HG02840 (cell line): ENCODE results near the gene ERMAP.

Experiments used
- ATAC-seq: cut with Tn5 transposase; IDR thresholded peaks from one replicate; pipeline ENCODE4 v1.9.1; 2021; ENCODE audit warnings: mild to moderate bottlenecking, moderate library complexity, moderate number of reproducible peaks; ENCODE audit not compliant: unreplicated experiment, low FRiP score

The ERMAP gene

GRCh38 chr1:42816585-42817439, at the start of gene ERMAP, which contains the start of gene SVBP:
ERMAP (plus strand) TSS chr1:42817122; CDS start chr1:42830449, 13,327 bp downstream.
SVBP (minus strand) TSS chr1:42817397; CDS start chr1:42816544, 853 bp downstream.
- ATAC-seq = peak; percentile 91

GRCh38 chr1:42767510-42768000, 49.4 kb upstream of the ERMAP start:
- peak; percentile 32 for ATAC-seq

- no peak for ATAC-seq
These were observed 48.8 kb upstream of the ERMAP start for GRCh38 chr1:42768172-42768571.

GRCh38 chr1:42769811-42770210, 47.1 kb upstream of the ERMAP start:
- no peak for ATAC-seq

GRCh38 chr1:42773420-42773819, 43.5 kb upstream of the ERMAP start:
- no peak for ATAC-seq

- no peak for ATAC-seq
These were observed 41.9 kb upstream of the ERMAP start for GRCh38 chr1:42774928-42775526.

- ATAC-seq = no peak
These were observed 40.4 kb upstream of the ERMAP start for GRCh38 chr1:42776502-42776901.

GRCh38 chr1:42777852-42778251, 39.1 kb upstream of the ERMAP start:
- ATAC-seq = no peak

- ATAC-seq = no peak
These were observed 37.2 kb upstream of the ERMAP start for GRCh38 chr1:42779725-42780124.

GRCh38 chr1:42780176-42780575, 36.7 kb upstream of the ERMAP start:
- no peak for ATAC-seq

- ATAC-seq = no peak
These were observed 33.8 kb upstream of the ERMAP start for GRCh38 chr1:42783092-42783491.

- ATAC-seq = no peak
These were observed 32.4 kb upstream of the ERMAP start for GRCh38 chr1:42784547-42784945.

GRCh38 chr1:42784946-42785693, 31.8 kb upstream of the ERMAP start, which contains the start of gene TMEM269:
TMEM269 (plus strand) TSS chr1:42784991; CDS start chr1:42789894, 4,903 bp downstream.
- no peak for ATAC-seq

- ATAC-seq = no peak
These were observed 30.8 kb upstream of the ERMAP start for GRCh38 chr1:42786097-42786496.

- ATAC-seq = no peak
These were observed 28.9 kb upstream of the ERMAP start for GRCh38 chr1:42788021-42788420.

- ATAC-seq = no peak
These were observed 23.1 kb upstream of the ERMAP start for GRCh38 chr1:42793824-42794223.

- no peak for ATAC-seq
These were observed 19.5 kb upstream of the ERMAP start for GRCh38 chr1:42797414-42797813.

- no peak for ATAC-seq
These were observed 18.9 kb upstream of the ERMAP start for GRCh38 chr1:42797979-42798378.

- ATAC-seq = no peak
These were observed 15.0 kb upstream of the ERMAP start for GRCh38 chr1:42801832-42802473.

- ATAC-seq = no peak
These were observed 10.8 kb upstream of the ERMAP start for GRCh38 chr1:42806171-42806570.
